C1 segment of cervical spinal cord (tissue), 14 donors: ENCODE results near the gene PCDHGB6.
A peak's percentile ranks its signal among the peaks of the same experiment; 100 is the strongest.
"Not testable (repeated sequence)": the region's sequence is repeated elsewhere in the genome, so short reads cannot be mapped to it uniquely, and the experiment has no call there.

ENCODE experiments used
- DNase-seq, 14 donors: peaks; one replicate each; lab custom pipeline; 2025; lab: John Stamatoyannopoulos, UW

The PCDHGB6 gene

GRCh38 chr5:141417494-141418172 lies 9.8 kb downstream of the PCDHGB6 start, which contains the start of gene PCDHGB7:
Gene PCDHGB7, plus strand, starts transcription at chr5:141417677. Its CDS starts 183 bp downstream, at chr5:141417860.
- peak in 4 of 14 donors; percentile 29 to 45 (median 36) for DNase-seq

- DNase-seq: no peak
Measured at GRCh38 chr5:141419074-141419880, 11.5 kb downstream of the PCDHGB6 start.

DNA sequence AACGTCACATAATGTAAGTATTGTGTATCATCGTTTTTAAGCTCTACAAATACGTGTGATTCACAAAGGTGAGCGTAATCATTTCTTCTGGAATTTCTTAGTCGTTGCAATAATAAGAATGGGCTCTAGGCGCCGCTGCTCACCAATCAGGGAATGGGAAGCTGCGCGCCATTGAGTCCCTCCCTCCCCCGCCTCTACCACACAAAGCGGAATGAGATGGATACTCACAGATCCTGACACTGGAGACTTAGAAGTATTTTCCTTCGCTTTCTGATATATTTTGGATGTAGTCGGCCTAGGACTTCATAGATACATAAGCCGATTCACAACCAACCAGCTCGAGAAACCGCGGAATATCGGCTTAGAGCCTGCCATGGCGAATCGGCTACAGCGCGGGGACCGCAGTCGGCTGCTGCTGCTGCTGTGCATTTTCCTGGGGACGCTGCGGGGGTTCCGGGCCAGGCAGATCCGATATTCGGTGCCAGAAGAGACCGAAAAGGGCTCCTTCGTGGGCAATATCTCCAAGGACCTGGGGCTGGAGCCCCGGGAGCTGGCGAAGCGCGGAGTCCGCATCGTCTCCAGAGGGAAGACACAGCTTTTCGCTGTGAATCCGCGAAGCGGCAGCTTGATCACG lies 13.2 kb downstream of the PCDHGB6 start, which contains the start of gene PCDHGA11:
PCDHGA11 (plus strand) TSS at position 197 of the 634 bp plus-strand sequence; CDS start at position 374, 177 bp downstream.
- no peak for DNase-seq

DNA sequence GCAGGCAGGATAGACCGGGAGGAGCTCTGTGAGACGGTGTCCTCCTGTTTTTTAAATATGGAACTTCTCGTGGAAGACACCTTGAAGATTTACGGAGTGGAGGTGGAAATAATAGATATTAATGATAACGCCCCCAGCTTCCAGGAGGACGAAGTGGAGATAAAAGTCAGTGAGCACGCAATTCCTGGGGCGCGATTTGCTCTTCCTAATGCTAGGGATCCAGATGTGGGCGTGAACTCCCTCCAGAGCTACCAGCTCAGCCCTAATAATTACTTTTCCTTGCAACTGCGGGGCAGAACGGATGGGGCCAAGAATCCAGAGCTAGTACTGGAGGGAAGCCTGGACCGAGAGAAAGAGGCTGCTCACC lies 13.7 kb downstream of the PCDHGB6 start:
- no peak for DNase-seq

DNA sequence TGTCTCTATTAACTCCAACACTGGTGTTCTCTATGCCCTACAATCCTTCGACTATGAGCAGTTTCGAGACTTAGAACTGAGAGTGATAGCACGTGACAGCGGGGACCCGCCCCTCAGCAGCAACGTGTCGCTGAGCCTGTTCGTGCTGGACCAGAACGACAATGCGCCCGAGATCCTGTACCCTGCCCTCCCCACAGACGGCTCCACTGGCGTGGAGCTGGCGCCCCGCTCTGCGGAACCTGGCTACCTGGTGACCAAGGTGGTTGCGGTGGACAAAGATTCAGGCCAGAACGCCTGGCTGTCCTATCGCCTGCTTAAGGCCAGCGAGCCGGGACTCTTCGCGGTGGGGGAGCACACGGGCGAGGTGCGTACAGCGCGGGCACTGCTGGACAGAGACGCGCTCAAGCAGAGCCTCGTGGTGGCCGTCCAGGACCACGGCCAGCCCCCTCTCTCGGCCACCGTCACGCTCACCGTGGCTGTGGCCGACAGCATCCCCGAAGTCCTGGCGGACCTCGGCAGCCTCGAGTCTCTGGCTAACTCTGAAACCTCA lies 15.0 kb downstream of the PCDHGB6 start:
- no peak for DNase-seq

DNA sequence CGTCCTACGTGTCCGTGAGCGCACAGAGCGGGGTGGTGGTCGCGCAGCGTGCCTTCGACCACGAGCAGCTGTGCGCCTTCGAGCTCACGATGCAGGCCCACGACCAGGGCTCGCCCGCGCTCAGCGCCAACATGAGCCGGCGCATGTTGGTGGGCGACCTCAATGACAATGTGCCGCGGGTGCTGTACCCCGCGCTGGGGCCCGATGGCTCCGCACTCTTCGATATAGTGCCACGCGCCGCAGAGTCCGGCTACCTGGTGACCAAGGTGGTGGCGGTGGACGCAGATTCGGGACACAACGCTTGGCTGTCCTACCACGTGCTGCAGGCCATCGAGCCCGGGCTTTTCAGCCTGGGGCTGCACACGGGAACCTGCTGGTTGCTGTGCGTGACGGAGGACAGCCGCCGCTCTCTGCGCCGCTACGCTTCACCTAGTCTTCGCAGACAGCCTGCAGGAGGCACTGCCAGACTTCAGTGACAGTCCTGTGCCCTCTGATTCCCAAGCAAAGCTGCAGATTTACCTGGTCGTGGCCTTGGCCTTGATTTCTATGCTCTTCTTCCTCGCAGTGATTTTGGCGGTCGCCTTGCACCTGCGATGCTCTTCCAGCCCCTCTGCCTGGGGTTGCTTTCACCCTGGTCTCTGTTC lies 20.1 kb downstream of the PCDHGB6 start:
- no peak for DNase-seq

GRCh38 chr5:141430332-141431113 lies 22.7 kb downstream of the PCDHGB6 start, which contains the start of gene PCDHGA12:
Gene PCDHGA12, plus strand, starts transcription at chr5:141430507. Its CDS starts 253 bp downstream, at chr5:141430760.
- peak in 2 of 14 donors; percentile 13 to 27 for DNase-seq

- DNase-seq: no peak
Measured at GRCh38 chr5:141431286-141431685, 23.5 kb downstream of the PCDHGB6 start.

- not testable (repeated sequence) for DNase-seq
Measured at GRCh38 chr5:141432308-141432707, 24.5 kb downstream of the PCDHGB6 start.

DNA sequence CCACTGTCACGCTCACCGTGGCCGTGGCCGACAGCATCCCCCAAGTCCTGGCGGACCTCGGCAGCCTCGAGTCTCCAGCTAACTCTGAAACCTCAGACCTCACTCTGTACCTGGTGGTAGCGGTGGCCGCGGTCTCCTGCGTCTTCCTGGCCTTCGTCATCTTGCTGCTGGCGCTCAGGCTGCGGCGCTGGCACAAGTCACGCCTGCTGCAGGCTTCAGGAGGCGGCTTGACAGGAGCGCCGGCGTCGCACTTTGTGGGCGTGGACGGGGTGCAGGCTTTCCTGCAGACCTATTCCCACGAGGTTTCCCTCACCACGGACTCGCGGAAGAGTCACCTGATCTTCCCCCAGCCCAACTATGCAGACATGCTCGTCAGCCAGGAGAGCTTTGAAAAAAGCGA lies 24.9 kb downstream of the PCDHGB6 start:
- DNase-seq: not testable (repeated sequence)

DNA sequence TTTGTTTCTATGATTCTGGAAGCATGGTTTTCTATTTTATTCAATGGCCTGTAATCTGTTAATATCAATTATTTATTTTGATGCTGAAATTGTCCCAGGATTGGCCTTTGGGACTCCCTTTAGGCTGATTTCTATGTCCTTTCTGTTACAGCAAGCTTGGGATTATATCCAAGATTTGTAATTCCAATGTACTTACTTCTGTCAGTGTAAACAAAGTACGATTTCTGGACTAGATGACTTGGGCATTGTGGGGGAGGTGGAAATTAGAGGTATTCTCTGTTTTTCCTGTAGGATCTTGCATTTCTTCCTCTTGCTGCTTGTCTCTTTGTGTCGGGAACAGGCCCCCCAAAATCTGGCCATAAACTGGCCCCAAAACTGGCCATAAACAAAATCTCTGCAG lies 26.2 kb downstream of the PCDHGB6 start:
- DNase-seq: no peak

DNA sequence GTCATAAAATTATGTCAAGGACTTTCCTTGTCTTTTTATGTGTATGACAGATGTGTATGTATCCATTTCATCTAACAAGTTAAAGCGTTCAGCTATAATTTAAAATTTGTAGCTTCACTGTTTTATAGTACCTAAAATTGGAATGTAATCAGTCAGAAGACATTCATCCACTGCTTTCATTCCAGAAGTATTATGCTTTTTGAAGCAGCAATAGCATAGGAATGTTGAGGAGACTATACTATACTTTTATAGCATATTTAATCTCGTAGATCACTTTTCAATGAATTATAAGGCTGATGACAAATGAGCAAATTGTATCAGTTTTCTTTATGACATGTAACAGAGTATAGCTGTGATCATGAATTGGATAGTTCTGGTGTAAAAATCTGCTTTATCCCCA lies 29.4 kb downstream of the PCDHGB6 start:
- DNase-seq: no peak

GRCh38 chr5:141439411-141440141 lies 31.8 kb downstream of the PCDHGB6 start:
- no peak for DNase-seq

DNA sequence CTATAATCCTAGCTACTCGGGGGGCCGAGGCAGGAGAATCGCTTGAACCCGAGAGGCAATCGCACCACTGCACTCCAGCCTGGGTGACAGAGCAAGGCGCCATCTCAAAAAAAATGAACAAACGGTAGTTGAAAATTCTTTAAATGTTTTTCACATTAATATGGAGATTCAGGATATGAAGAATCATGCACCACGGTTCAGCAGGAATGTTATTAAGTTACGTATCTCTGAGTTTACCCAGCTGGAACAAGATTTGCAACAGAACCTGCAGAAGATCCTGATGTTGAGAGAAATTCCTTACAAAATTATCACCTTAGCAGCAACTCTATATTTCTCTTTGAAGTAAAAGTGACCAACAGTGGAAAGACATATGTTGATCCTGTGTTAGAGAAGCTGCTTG lies 32.5 kb downstream of the PCDHGB6 start:
- DNase-seq: no peak

GRCh38 chr5:141441571-141442170 lies 33.9 kb downstream of the PCDHGB6 start:
- DNase-seq: no peak
